ENCODE measurements around the gene NAT10. TPM values are rescaled to one million over a fixed set of nuclear protein-coding genes. Genes with fewer than 3 reads are reported as not detected.

Gene NAT10
- total RNA-seq, 1 experiment from 2014 or later: 91.4 TPM

DNA sequence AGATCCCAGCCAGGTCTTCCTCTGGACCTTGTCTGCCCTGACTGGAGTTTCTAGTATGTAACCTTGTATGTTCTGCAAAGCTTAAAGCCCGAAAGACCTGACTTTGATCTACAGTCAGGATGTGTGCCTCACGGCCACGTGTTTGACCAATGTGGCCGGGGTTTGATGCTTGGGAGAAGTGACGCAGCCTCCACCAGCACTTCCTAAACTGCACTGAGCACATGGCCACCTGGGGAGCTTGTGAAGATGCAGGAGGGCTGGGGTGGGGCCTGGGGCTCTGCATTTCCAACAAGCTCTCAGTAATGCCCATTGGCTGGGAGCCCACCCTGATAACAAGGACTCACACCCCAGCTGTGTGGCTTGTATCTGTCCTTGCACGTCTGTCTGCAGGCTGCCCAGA, 53.2 kb downstream of the NAT10 start:
- no peaks in the 10 kb centered on the region for H3K9me3 Mint-ChIP-seq (ENCODE audit: unreplicated experiment)
- no peaks in the 10 kb centered on the region for H3K36me3 Mint-ChIP-seq (ENCODE audit: insufficient read depth, unreplicated experiment)
- Histone ChIP-seq H3K9me3 (no peaks in the 10 kb centered on the region), H3K36me3 (ENCODE audit: control insufficient read depth, insufficient read depth, low read length) (no peaks in the 10 kb centered on the region), H3K27me3 (replicated peaks; ENCODE audit: control insufficient read depth, insufficient read depth, low read length) (no peaks in the 10 kb centered on the region), H3K4me1 (peaks cover 9% of the 10 kb centered on the region; the same call in 1 of the 2 replicates), H3K4me3 (ENCODE audit: low read depth, low read length) (no peak overlapping the region)
- DNase-seq: no peak
- H3K27ac Mint-ChIP-seq (ENCODE audit: unreplicated experiment): no peak overlapping the region
- H3K4me1 Mint-ChIP-seq (ENCODE audit: low read depth, unreplicated experiment): no peaks in the 10 kb centered on the region
- CTCF ChIA-PET: interaction anchor here (0.6 kb wide), 1 partner anchor 52 kb away, joined by 3 read pairs; no protein-coding TSS in a partner anchor
- TF ChIP-seq, protein P1, sequence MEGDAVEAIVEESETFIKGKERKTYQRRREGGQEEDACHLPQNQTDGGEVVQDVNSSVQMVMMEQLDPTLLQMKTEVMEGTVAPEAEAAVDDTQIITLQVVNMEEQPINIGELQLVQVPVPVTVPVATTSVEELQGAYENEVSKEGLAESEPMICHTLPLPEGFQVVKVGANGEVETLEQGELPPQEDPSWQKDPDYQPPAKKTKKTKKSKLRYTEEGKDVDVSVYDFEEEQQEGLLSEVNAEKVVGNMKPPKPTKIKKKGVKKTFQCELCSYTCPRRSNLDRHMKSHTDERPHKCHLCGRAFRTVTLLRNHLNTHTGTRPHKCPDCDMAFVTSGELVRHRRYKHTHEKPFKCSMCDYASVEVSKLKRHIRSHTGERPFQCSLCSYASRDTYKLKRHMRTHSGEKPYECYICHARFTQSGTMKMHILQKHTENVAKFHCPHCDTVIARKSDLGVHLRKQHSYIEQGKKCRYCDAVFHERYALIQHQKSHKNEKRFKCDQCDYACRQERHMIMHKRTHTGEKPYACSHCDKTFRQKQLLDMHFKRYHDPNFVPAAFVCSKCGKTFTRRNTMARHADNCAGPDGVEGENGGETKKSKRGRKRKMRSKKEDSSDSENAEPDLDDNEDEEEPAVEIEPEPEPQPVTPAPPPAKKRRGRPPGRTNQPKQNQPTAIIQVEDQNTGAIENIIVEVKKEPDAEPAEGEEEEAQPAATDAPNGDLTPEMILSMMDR (IDR thresholded peaks at IDR 0.05; ENCODE audit: insufficient read depth in 1 of 2, low read depth in 1 of 2, low read length in 1 of 2, severe bottlenecking in 1 of 2, unreplicated experiment in 1 of 2): no peak
- H3K27me3 Mint-ChIP-seq (ENCODE audit: insufficient read depth, unreplicated experiment): no peaks in the 10 kb centered on the region
- intact Hi-C loops (cut with micrococcal nuclease; ENCODE audit: unreplicated experiment): no loop called here
- BruUV-seq (replicated peaks): no TSS peak
- no peak overlapping the region for H3K4me3 Mint-ChIP-seq (ENCODE audit: unreplicated experiment)
- POLR2A ChIA-PET: no interaction called here

DNA sequence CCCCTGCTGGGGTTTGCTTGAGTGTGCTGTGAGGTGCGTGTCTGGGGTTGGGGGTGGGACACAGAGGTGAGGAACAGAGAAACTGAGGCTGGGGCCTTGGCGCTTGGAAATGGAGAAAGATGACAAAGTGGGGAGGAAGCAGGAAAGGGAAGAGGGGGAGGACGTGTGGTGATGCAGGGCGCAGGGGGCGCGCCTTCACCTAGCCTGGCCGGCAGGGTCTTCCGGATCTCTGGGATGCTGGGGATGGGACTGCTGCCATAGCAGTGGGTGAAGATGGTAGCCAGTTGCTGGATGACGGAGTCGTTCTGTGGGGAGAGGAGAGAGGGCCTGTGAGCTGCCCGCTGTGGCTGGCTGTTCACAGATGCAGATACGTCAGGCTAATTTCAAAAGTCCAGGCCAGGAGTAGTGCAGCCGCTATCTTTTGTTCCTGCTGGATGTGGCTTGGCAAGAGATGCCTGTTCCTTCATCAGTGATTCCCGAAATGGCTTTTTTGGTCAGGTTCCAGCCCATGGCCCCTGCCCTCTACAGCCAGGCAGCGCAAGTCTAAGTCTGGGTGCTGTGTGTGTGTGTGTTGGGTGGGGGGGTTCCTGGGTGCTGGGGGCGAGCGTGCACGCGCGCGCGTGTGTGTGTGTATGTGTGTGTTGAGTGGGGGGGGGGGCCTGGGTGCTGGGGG, 54.8 kb downstream of the NAT10 start:
- Histone ChIP-seq H3K4me1 (peaks cover 9% of the 10 kb centered on the region; the same call in 1 of the 2 replicates), H3K4me3 (ENCODE audit: low read depth, low read length) (no peak overlapping the region), H3K9me3 (no peaks in the 10 kb centered on the region), H3K27me3 (replicated peaks; ENCODE audit: control insufficient read depth, insufficient read depth, low read length) (no peaks in the 10 kb centered on the region), H3K36me3 (ENCODE audit: control insufficient read depth, insufficient read depth, low read length) (no peaks in the 10 kb centered on the region)
- Mint-ChIP-seq H3K4me1 (ENCODE audit: low read depth, unreplicated experiment) (no peaks in the 10 kb centered on the region), H3K4me3 (ENCODE audit: unreplicated experiment) (no peak overlapping the region), H3K9me3 (ENCODE audit: unreplicated experiment) (no peaks in the 10 kb centered on the region), H3K36me3 (ENCODE audit: insufficient read depth, unreplicated experiment) (no peaks in the 10 kb centered on the region), H3K27me3 (ENCODE audit: insufficient read depth, unreplicated experiment) (no peaks in the 10 kb centered on the region), H3K27ac (ENCODE audit: unreplicated experiment) (no peak overlapping the region)
- no peak for DNase-seq
- intact Hi-C loops (cut with micrococcal nuclease; ENCODE audit: unreplicated experiment): no loop called here
- CTCF ChIA-PET: interaction anchor here (0.6 kb wide), 1 partner anchor 158 kb away, joined by 3 read pairs; no protein-coding TSS in a partner anchor
- no TSS peak for BruUV-seq (replicated peaks)
- POLR2A ChIA-PET: no interaction called here
- TF ChIP-seq, protein P1 (IDR thresholded peaks at IDR 0.05; ENCODE audit: insufficient read depth in 1 of 2, low read depth in 1 of 2, low read length in 1 of 2, severe bottlenecking in 1 of 2, unreplicated experiment in 1 of 2): no peak

DNA sequence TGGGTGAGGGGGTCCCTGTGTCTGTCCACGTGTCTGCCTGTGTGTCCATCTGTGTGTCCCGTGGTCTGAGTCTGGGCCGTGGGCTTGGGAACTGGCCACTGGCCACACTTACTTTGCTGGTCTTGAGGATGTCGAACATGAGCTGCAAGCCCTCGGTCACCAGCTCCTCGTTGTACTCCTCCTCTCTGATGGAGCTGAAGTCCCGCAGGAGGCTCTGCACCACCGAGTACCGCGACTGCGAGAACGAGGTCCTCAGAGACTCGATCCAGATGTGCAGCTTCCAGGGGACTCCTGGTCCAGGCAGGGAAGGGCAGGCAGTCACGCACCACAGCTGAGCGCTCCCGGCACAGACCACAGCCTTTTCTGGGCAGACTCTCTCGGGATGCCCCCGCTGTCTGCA, 55.4 kb downstream of the NAT10 start:
- Mint-ChIP-seq H3K27me3 (ENCODE audit: insufficient read depth, unreplicated experiment) (no peaks in the 10 kb centered on the region), H3K36me3 (ENCODE audit: insufficient read depth, unreplicated experiment) (no peaks in the 10 kb centered on the region), H3K4me3 (ENCODE audit: unreplicated experiment) (no peak overlapping the region), H3K27ac (ENCODE audit: unreplicated experiment) (no peak overlapping the region), H3K4me1 (ENCODE audit: low read depth, unreplicated experiment) (no peaks in the 10 kb centered on the region), H3K9me3 (ENCODE audit: unreplicated experiment) (no peaks in the 10 kb centered on the region)
- CTCF ChIA-PET: interaction anchor here (0.6 to 1.1 kb wide), 3 partner anchors 13 to 158 kb away, joined by 3 to 5 read pairs (median 3); no protein-coding TSS in a partner anchor
- intact Hi-C loops (cut with micrococcal nuclease; ENCODE audit: unreplicated experiment): no loop called here
- no peaks in the 10 kb centered on the region for H3K36me3 ChIP-seq (ENCODE audit: control insufficient read depth, insufficient read depth, low read length)
- no peak overlapping the region for H3K4me3 ChIP-seq (ENCODE audit: low read depth, low read length)
- H3K4me1 ChIP-seq: peaks cover 12% of the 10 kb centered on the region; the same call in 1 of the 2 replicates
- no peak for DNase-seq
- POLR2A ChIA-PET: no interaction called here
- H3K9me3 ChIP-seq: no peaks in the 10 kb centered on the region
- TF ChIP-seq, protein P1 (IDR thresholded peaks at IDR 0.05; ENCODE audit: insufficient read depth in 1 of 2, low read depth in 1 of 2, low read length in 1 of 2, severe bottlenecking in 1 of 2, unreplicated experiment in 1 of 2): no peak
- BruUV-seq (replicated peaks): no TSS peak
- no peaks in the 10 kb centered on the region for H3K27me3 ChIP-seq (replicated peaks; ENCODE audit: control insufficient read depth, insufficient read depth, low read length)

Data from Caco-2 (cell line).